ENCODE data around the gene BRMS1. TPM values are rescaled to one million over a fixed set of nuclear protein-coding genes. Genes with fewer than 3 reads are reported as not detected.
"Not testable (repeated sequence)": the region's sequence is repeated elsewhere in the genome, so short reads cannot be mapped to it uniquely, and the experiment has no call there.

BRMS1 gene
- total RNA-seq, 2 donors from 2014 or later, result 21.6 to 41.7 TPM

- Mint-ChIP-seq H3K27ac (peak overlapping the region; percentile 3), H3K4me1 (peaks cover 13% of the 10 kb centered on the region), H3K36me3 (ENCODE audit: low read depth) (no peaks in the 10 kb centered on the region), H3K4me3 (peak overlapping the region; percentile 5), H3K9me3 (no peaks in the 10 kb centered on the region), H3K27me3 (no peaks in the 10 kb centered on the region)
- ATAC-seq (replicated peaks), result no peak
These were observed 17.5 kb downstream of the BRMS1 start for GRCh38 chr11:66327171-66328030.

GRCh38 chr11:66326261-66327111 is 18.4 kb downstream of the BRMS1 start:
- Mint-ChIP-seq H3K4me1 (peaks cover 13% of the 10 kb centered on the region), H3K27ac (no peak overlapping the region), H3K27me3 (no peaks in the 10 kb centered on the region), H3K9me3 (no peaks in the 10 kb centered on the region), H3K4me3 (no peak overlapping the region), H3K36me3 (ENCODE audit: low read depth) (no peaks in the 10 kb centered on the region)
- ATAC-seq (replicated peaks), result no peak

- no peaks in the 10 kb centered on the region for H3K36me3 Mint-ChIP-seq (ENCODE audit: low read depth)
- H3K27ac Mint-ChIP-seq, result no peak overlapping the region
- peaks cover 13% of the 10 kb centered on the region for H3K4me1 Mint-ChIP-seq
- ATAC-seq (replicated peaks), result no peak
- H3K9me3 Mint-ChIP-seq, result no peaks in the 10 kb centered on the region
- no peak overlapping the region for H3K4me3 Mint-ChIP-seq
- H3K27me3 Mint-ChIP-seq, result no peaks in the 10 kb centered on the region
These were observed 19.6 kb downstream of the BRMS1 start for GRCh38 chr11:66325263-66325671.

- Mint-ChIP-seq H3K9me3 (no peaks in the 10 kb centered on the region), H3K36me3 (ENCODE audit: low read depth) (no peaks in the 10 kb centered on the region), H3K4me1 (peaks cover 13% of the 10 kb centered on the region), H3K27me3 (no peaks in the 10 kb centered on the region), H3K4me3 (no peak overlapping the region), H3K27ac (no peak overlapping the region)
- ATAC-seq (replicated peaks), result no peak
These were observed 20.2 kb downstream of the BRMS1 start for GRCh38 chr11:66324664-66325063.

GRCh38 chr11:66323684-66324083 is 21.2 kb downstream of the BRMS1 start:
- no peak for ATAC-seq (replicated peaks)
- H3K4me1 Mint-ChIP-seq, result peaks cover 13% of the 10 kb centered on the region
- H3K27me3 Mint-ChIP-seq, result no peaks in the 10 kb centered on the region
- H3K27ac Mint-ChIP-seq, result no peak overlapping the region
- H3K9me3 Mint-ChIP-seq, result no peaks in the 10 kb centered on the region
- no peaks in the 10 kb centered on the region for H3K36me3 Mint-ChIP-seq (ENCODE audit: low read depth)
- no peak overlapping the region for H3K4me3 Mint-ChIP-seq

GRCh38 chr11:66322732-66323427 is 22.0 kb downstream of the BRMS1 start:
- Mint-ChIP-seq H3K9me3 (no peaks in the 10 kb centered on the region), H3K27me3 (no peaks in the 10 kb centered on the region), H3K4me3 (no peak overlapping the region), H3K4me1 (peaks cover 13% of the 10 kb centered on the region), H3K36me3 (ENCODE audit: low read depth) (no peaks in the 10 kb centered on the region), H3K27ac (no peak overlapping the region)
- no peak for ATAC-seq (replicated peaks)

- H3K9me3 Mint-ChIP-seq, result no peaks in the 10 kb centered on the region
- H3K4me3 Mint-ChIP-seq, result no peak overlapping the region
- H3K4me1 Mint-ChIP-seq, result peaks cover 6% of the 10 kb centered on the region
- no peaks in the 10 kb centered on the region for H3K36me3 Mint-ChIP-seq (ENCODE audit: low read depth)
- ATAC-seq (replicated peaks), result no peak
- no peaks in the 10 kb centered on the region for H3K27me3 Mint-ChIP-seq
- H3K27ac Mint-ChIP-seq, result no peak overlapping the region
These were observed 23.3 kb downstream of the BRMS1 start for GRCh38 chr11:66321606-66322005.

- H3K36me3 Mint-ChIP-seq (ENCODE audit: low read depth); H3K9me3 Mint-ChIP-seq; H3K4me1 Mint-ChIP-seq; H3K27me3 Mint-ChIP-seq; ATAC-seq (replicated peaks); H3K27ac Mint-ChIP-seq; H3K4me3 Mint-ChIP-seq: not testable (repeated sequence)
These were observed 24.2 kb downstream of the BRMS1 start for GRCh38 chr11:66320748-66321147.

- H3K4me1 Mint-ChIP-seq, H3K4me3 Mint-ChIP-seq: not testable (repeated sequence)
These were observed 24.6 kb downstream of the BRMS1 start for GRCh38 chr11:66320289-66320688.

GRCh38 chr11:66318600-66318970 is 26.3 kb downstream of the BRMS1 start:
- no peaks in the 10 kb centered on the region for H3K9me3 Mint-ChIP-seq
- H3K27me3 Mint-ChIP-seq, result no peaks in the 10 kb centered on the region
- H3K4me1 Mint-ChIP-seq, result peaks cover 6% of the 10 kb centered on the region
- H3K4me3 Mint-ChIP-seq, result no peak overlapping the region
- H3K27ac Mint-ChIP-seq, result no peak overlapping the region
- ATAC-seq (replicated peaks), result no peak
- no peaks in the 10 kb centered on the region for H3K36me3 Mint-ChIP-seq (ENCODE audit: low read depth)

More at GRCh38 chr11:66320289-66320688, 24.6 kb downstream of the BRMS1 start:
- H3K9me3 Mint-ChIP-seq; ATAC-seq (replicated peaks); H3K27ac Mint-ChIP-seq; H3K27me3 Mint-ChIP-seq; H3K36me3 Mint-ChIP-seq (ENCODE audit: low read depth): not testable (repeated sequence)

- Mint-ChIP-seq H3K9me3 (no peaks in the 10 kb centered on the region), H3K27me3 (no peaks in the 10 kb centered on the region), H3K36me3 (ENCODE audit: low read depth) (no peaks in the 10 kb centered on the region), H3K4me1 (peaks cover 3% of the 10 kb centered on the region), H3K27ac (no peak overlapping the region), H3K4me3 (no peak overlapping the region)
- no peak for ATAC-seq (replicated peaks)
These were observed 26.9 kb downstream of the BRMS1 start for GRCh38 chr11:66317723-66318599.

GRCh38 chr11:66317322-66317722 is 27.6 kb downstream of the BRMS1 start:
- Mint-ChIP-seq H3K27ac (no peak overlapping the region), H3K36me3 (ENCODE audit: low read depth) (no peaks in the 10 kb centered on the region), H3K4me3 (no peak overlapping the region), H3K4me1 (peaks cover 3% of the 10 kb centered on the region), H3K9me3 (no peaks in the 10 kb centered on the region), H3K27me3 (no peaks in the 10 kb centered on the region)
- ATAC-seq (replicated peaks), result no peak

- no peaks in the 10 kb centered on the region for H3K9me3 Mint-ChIP-seq
- H3K27me3 Mint-ChIP-seq, result no peaks in the 10 kb centered on the region
- H3K36me3 Mint-ChIP-seq (ENCODE audit: low read depth), result no peaks in the 10 kb centered on the region
- H3K4me3 Mint-ChIP-seq, result no peak within 1 kb of the TSS
- peaks cover 3% of the 10 kb centered on the region for H3K4me1 Mint-ChIP-seq
- ATAC-seq (replicated peaks), result no peak
- H3K27ac Mint-ChIP-seq, result no peak within 1 kb of the TSS
These were observed 28.1 kb downstream of the BRMS1 start, which contains the start of gene CD248 for GRCh38 chr11:66316849-66317251. Gene CD248, minus strand, starts transcription at chr11:66317044. Its CDS starts 17 bp downstream, at chr11:66317027.

All from activated T-helper 17 cell treated with anti-CD3 and anti-CD28 coated beads, Interleukin-2, amount 50 U/mL, for 72 hours (primary cell).